GM19351 (cell line): ENCODE measurements around the gene MPPED1.

ENCODE experiments used
- ATAC-seq: cut with Tn5 transposase; IDR thresholded peaks from one replicate; pipeline ENCODE4 v1.9.1; 2021; ENCODE audit warnings: mild to moderate bottlenecking, moderate library complexity; ENCODE audit not compliant: unreplicated experiment

MPPED1 gene

DNA sequence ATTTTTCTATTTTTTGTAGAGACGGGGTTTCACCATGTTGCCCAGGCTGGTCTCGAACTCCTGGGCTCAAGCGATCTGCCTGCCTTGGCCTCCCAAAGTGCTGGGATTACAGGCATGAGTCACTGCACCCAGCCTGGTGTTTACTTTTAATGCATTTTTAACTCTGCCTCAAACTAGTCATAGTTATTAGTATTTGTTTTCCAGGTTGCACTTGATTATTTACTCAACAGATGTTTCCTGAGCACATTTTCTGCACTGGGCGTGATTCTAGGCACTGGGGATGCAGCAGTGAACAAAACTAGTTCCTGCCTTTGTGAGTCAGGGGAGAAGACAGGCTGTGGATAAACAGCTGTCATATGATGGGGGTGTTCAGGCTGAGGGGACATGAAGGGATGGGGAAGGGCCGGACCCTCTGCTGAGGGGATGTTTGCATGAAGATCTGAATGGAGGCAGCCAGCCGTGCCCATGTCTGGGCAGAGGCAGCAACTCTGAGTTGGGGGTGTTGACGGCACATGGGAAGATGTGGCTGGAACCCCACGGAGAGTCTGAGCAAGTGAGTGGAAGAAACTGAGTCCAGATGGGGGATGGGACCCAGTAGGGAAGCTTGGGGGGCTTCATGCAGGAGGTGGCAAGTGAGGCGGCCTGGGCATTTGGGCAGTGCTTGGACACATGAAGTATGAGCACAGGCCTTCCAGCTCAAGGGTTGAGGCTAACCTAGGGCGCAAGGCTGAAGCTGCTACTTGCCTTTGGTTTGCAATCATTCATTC is 34.4 kb downstream of the MPPED1 start:
- no peak for ATAC-seq

DNA sequence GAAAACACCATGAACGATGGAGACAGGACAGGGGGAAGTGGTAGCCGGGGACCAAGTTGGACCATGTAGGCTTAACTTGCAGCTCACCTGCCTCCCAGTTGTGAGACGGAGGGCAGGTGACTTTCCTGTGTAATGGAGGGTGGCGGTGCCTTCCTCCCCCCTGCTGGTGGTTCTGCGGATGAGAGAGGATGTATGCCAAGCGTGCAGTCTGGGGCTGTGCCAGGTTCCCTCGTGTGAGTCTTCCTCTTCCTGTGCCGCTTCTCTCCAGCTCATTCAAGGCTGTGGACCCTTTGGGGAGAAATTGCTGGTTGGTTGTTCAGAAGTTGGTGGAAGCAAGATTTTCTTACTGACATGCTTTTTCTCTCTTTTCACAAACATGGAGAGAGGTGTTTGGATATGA is 35.1 kb downstream of the MPPED1 start:
- ATAC-seq, result no peak

DNA sequence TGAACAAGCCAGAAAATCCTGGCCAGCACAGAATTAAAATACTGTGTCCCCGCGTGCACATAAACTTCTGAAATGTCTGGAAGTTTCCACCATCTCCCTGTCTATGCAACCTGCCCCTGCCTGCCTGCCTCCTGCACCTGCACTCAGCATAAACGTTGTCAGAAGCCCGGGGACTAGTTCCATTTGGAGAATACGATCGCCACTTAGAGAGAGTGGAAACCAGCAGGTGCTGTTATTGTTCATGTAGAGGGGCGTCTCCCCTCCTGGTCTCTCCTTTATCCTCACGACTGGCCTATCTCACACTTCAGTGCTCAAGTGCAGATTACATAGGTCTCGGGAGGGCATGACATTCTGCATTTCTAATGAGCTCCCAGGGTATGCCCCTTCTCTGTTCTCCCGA is 35.6 kb downstream of the MPPED1 start:
- no peak for ATAC-seq

DNA sequence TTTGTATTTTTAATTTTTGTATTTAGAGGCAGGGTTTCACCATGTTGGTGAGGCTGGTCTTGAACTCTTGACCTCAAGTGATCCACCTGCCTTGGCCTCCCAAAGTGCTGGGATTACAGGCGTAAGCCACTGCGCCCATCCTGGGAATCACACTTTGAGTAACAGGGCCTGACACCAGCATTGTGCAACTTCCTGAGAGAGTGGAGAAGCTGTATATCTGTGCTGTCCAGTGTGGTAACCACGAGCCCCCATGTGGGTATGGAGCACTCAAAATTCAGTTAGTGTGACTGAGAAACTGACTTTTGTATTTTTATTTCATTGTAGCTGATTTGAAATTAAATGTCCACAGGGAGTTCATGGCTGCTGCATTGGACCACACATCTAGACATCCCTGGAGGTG is 36.2 kb downstream of the MPPED1 start:
- ATAC-seq, result no peak

DNA sequence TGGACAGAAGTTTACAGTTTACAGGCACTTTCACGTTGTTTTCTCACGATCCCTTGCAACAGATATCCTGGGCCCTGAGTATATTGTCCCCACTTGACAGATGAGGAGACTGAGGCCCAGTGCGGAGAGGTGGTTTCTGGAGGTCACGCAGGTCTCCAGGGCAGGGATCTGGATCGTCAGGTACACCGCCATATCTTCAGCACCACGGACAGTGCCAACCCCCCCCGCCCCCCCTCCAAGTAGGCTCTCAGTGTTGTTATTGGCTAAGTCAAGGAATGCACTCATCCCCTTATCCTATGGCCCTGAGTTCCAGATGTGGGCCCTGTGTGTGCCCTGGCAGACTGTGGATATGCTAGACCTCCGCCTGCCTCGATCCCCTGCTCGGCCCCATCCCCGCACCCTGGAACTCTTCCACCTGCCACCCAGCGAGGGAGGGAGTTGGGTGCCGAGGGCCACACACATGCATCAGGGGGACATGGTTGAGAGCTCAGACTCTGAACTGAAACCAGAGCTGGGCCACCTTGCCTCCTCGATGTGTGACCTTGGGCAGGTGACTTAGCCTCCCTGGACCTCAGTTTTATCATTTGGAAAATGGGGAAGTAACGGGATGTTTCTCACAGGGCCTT is 37.5 kb downstream of the MPPED1 start:
- no peak for ATAC-seq

DNA sequence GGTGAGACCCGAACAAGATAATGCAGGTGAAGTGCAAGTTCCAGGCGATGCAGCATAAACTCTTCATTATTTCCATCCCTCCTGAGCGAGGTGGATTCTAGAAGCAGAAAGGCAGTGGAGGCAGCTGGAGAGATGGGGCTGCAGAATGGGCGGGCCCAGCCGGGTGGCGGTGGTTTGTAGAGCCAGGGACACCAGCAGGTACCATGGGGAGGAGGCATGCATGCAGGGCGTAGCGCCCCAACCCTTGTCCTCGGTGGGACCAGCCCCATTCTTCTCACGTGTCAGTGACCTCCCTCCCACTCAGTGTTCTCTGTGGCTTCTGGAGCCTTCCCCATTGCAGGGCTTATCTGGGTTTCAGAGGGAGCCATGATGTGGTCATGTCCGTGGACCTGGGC is 38.0 kb downstream of the MPPED1 start:
- ATAC-seq, result no peak

DNA sequence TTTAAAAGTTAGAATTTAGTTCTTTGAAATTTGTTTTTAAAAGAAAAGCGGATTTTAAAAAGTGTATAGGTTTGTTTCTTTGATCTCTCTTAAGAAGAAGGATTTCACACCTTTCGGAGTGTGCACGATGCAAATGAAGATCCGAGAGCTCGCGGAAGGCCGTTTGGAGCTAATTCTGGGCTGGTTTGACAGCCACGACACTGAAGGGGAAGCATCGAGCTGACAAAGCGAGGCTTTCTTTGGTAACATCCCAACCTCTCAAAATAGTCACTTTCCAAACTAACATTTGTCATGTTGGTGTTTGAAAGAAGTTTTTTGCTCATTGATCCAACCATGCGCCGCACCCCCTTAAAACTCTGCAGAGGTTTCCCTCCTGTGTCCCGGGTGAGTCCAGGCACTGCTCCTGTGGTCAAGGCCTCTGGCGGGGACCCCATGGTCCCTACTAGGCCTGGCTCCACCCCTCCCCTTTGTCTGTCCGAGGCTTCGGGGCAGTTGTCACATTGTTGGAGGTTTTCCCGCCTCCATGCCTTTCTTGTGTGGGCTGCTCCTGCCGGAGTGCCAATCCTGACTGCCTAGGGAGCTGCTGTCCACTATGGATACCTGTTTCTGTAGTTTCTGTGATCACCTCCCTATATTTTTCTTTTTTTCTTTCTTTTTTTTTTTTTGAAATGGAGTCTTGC is 39.7 kb downstream of the MPPED1 start:
- ATAC-seq, result no peak

DNA sequence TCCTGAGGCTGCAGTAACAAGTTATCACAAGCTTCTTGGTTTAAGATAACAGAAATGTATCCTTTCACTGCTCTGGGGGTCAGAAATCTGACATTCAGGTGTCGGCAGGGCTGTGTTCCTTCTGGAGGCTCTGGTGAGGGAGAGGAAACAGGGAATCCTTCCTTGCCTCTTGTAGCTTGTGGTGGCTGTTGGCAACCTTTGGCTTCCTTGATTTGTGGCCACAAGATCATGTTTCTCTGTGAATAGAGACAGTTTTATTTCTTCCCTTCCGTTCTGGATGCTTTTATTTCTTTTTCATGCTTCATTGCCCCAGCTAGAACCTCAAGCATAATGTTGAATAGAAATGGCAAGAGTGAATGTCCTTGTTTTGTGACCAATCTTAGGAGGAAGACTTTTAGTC is 44.0 kb downstream of the MPPED1 start:
- ATAC-seq, result no peak

DNA sequence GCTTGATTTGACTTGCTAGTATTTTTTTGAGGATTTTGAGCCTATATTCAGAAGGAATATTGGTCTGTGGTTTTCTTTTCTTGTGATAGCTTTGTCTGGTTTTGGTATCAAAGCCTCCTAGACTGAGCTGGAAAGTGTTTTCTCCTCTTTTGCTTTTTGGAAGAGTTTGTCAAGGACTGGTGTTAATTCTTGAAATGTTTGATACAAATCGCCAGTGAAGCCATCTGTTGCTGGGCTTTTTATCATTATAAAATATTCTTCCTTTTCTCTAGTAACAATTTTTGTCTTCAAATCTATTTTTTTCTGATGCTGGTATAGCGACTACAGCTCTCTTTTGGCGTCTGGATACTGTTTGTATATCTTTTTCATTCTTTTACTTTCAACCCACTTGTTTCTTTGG is 45.2 kb downstream of the MPPED1 start:
- no peak for ATAC-seq

DNA sequence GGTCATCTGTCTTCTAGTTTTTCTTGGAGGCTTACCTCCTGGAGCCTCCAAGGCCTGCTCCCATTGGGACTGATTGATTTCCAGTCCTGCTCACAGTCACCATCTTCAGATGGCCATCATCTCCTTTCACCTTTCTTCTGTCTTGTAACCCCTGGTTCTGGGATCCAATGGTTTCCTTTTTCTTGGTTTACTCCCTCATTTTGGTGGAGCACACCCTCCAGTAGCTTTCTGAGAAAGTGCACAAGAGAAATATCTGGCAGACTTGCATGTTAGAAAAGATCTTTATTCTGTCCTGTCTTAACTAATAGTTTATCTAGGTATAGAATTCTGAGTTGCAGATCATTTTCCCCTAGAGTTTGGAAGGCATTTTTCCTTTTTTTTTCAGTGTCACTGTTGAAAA is 50.9 kb downstream of the MPPED1 start:
- ATAC-seq, result no peak

DNA sequence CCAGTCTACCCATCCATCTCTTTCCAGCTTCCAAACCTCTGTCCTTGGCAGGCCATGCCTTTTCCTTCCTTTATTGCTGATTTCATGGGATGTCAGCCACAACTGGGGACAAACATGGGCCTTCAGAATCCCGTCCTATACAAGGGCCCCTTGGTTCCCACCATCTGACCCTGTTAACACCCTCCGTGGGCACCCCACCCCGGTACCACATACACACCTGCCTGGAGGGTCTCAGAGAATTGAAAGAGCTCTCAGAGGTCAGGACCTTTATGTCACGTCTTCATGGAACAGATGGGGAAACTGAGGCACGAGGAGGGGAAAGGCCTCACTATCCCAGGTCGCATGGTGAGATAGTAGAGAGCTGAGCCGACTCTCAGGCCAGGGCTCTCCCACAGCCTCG is 53.0 kb downstream of the MPPED1 start:
- ATAC-seq, result no peak

DNA sequence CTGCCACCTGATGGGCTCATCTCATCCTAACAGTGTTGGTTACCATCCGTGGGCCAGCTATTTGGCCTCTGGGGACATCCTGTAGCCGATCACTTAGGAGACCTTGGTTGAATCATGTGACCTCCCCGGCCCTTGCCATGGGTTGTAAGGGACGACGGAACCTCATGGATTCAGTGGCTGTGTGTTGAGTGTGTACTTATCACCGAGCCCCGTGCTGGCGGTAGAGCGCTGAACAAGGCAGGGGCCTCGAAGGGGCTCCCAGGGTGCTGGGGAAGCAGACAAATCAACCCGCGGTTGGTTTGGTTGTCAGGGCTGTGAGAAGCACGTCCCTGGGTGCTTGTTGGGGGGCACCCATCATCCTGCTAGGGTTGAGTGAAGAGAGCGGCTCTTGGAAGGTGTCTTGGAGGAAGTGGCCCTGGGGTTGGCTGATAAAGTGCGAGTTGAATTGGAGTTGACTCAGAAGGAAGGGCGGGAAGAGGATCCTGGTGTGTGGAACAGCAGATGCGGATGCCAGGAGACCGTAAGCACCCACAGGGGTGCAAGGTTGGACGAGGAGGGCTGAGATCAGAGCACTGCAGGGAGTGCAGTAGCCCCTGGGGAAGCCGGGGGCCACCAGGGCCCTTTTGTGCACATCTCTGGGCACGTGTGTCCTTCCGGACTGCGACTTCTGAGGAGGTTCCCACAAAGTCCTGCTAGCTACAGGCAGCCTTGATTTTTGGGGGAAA is 53.6 kb downstream of the MPPED1 start:
- ATAC-seq, result no peak

DNA sequence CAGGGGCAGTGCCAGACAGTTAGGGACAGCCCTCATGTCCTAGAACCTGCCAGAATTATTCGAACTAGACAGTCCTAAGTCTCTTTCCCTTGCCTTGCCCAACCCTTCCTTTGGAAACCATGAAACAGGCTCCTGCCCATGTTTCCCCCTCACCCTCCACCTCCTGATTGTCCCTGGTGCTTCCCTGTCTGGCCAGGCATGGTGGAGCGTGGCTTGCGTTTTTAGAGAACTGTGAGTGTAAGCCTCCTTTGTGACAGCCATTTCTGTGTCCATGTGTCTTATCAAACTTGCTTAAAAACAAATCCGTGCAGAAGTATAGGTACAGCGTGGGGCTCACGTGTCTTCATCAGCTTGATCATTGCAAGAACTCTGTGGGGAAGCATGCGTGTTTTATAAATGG is 54.9 kb downstream of the MPPED1 start:
- ATAC-seq, result no peak

DNA sequence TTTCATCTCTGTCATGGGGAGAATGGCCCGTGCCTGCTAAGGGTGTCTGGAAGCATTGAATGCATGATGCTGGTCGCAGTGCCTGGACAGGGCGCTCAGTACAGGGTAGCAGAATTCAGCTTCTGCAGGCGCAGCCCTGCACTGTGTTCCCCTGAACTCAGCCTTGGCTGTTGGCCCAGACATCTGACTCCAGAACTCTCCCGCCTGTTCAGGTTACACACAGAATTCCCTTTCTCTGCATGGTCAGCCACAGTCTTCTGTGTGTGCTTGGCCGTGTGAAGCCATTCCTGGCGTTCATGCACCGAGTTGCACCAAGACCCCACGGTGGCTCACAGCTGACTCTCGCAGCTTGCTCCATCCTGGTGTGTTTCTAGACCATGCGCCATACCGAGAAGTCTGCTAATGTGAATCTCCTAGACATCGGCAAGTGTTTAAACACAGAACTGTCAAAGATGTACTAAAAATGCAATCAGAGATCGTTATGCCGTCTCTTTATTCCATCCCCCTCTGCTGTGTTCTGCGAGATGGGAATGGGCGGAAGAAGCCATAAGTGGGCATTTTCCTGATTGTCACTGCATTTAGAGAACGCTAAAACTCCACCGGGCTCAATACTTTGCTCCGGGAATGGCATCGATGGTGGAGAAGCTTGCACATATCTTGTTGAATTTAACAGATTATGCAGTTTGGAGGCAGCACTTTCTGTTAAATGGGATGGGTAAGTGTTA is 55.6 kb downstream of the MPPED1 start:
- no peak for ATAC-seq

DNA sequence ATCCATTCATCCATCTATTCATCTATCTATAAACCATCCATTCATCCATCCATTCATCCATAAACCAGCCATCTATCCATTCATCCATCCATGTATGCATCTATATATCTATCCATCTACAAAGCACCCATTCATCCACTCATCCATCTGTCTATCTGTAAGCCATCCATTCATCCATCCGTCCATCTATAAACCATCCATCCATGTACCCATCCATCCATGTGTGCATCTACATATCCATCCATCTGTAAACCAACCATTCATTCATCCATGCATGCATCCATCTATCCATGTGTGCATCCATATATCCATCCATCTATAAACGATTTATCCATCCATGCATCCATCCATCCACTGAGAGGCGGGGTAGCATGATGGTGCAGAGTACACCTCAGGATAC is 58.4 kb downstream of the MPPED1 start:
- no peak for ATAC-seq

DNA sequence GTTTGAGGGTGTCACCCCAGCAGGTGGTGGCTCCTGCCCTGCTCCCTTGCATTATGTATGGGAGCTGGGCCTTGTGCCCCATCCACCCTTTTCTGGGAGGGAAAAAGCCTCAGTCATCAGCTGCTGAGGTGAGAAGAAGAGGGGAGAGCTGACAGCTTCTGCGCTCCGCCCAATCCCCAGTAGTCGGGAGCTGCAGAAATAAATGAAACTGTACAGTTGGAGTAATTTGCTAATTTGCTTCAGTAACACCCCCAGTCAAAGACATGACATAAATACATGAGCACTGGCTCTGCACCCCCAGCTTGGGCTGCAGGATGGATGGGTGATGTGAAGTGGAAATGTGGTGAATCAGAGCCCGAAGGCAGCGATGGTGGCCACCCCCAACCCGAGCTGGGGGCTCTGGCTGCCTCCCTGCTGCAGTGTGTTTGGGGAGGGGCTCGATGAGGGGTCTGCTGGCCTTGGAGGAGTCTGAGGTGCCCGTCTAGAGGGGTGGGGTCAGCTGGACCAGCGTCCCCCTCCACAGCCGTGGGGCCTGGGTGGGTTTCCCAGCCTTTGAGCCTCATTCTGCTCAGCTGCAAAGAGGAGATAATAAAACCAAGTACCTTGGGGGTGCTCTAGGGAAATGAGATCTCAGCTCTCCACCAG is 59.2 kb downstream of the MPPED1 start:
- ATAC-seq, result no peak

DNA sequence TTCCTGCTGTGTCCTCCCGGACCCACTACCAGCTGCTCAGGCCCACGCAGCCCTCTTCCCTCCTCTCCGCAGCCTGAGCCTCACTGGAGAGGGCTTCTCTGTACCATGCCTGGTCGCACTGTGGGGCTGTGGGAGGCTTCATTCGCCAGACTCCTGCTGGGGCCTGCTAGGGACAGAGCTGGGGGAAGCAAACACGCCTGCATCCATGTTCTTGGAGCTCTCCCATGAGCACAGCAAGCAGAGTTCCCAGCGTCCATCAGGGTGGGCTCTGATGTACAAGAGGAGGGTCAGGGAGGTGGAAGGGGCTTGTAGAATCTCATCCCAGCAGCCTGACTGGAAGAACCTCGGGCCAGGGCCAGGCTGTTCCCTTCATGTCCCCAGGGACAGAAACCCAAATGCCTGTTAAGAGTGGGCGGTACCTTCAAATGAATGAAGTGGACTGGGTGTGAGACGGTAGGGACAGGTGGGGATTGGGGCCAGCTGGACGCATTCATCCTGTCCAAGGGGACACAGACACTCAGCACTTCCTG is 59.9 kb downstream of the MPPED1 start:
- no peak for ATAC-seq

DNA sequence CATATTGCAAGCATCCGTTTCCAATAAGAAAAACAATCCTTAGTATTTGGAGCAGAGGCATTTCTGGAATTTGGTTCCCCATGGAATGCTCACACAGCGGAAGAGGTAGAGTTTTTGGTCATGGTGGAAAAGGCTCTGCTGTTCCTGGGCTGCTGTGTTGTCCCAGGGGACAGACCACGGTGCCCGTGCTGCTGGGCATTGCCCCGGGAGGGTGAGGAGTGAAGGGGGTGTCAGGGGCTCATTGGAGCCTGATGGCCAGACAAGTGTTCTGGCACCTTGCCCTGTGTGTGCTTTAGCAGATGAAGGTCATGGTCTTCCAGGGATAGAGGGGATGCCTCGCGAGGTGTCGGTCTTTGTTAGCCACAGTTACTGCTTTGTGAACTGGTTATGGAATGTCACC is 61.2 kb downstream of the MPPED1 start:
- no peak for ATAC-seq

DNA sequence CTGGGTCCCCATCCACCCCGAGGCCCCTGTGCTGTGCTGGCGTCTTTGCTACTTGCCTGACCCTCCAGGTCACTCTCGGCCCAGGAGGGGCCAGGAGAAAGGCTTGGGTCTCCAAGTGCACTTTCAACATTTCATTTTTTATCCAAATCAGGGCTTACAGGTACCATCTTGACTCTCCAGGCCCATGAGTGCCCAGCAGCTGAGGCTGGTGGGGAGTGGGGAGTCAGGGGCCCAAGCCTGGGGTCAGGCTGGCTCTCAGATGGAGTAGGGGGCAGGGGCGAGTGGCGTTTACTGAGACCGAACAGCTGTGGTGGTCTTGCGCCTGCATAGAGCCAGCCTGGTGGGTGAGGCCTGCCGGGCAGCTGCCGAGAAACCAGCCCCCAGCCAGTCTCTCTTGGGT is 61.6 kb downstream of the MPPED1 start:
- ATAC-seq, result no peak
